ENCODE data around the gene STK10. TPM values are rescaled to one million over a fixed set of nuclear protein-coding genes. Genes with fewer than 3 reads are reported as not detected.

The STK10 gene
- polyA plus RNA-seq, 3 donors = 21.5 to 180 (median 47.4) TPM

- peaks cover 29 to 92% of the 10 kb centered on the region in 2 donors for H3K36me3 ChIP-seq (replicated peaks in 1 of 2; ENCODE audit: control insufficient read depth in 1 of 2, insufficient read depth in 2 of 2, low read length in 2 of 2)
- Mint-ChIP-seq H3K4me3 (no peak overlapping the region), H3K27me3 (ENCODE audit: low read depth in 3 of 3) (no peaks in the 10 kb centered on the region), H3K36me3 (peaks cover 57 to 71% of the 10 kb centered on the region in 2 donors), H3K9me3 (no peaks in the 10 kb centered on the region), H3K4me1 (peaks cover 63% of the 10 kb centered on the region), H3K27ac (peak overlapping the region in 5 of 7 donors; percentile 13 to 70 (median 63))
- intact Hi-C loops (cut with micrococcal nuclease) = no loop called here
- H3K27me3 ChIP-seq (ENCODE audit: control insufficient read depth in 2 of 2, insufficient read depth in 2 of 2, low read length in 2 of 2) = no peaks in the 10 kb centered on the region
- no peak for DNase-seq
- H4K20me1 ChIP-seq (ENCODE audit: insufficient read depth, low read length) = peaks cover 100% of the 10 kb centered on the region
- no peaks in the 10 kb centered on the region for H3K9me3 ChIP-seq (replicated peaks in 1 of 2; ENCODE audit: control insufficient read depth in 1 of 2, insufficient read depth in 1 of 2, low read length in 2 of 2)
- peaks cover 18 to 61% of the 10 kb centered on the region in 2 donors for H3K4me1 ChIP-seq (ENCODE audit: control insufficient read depth in 1 of 2, insufficient read depth in 2 of 2, low read length in 2 of 2)
- no peak overlapping the region for H3K9ac ChIP-seq (ENCODE audit: insufficient read depth, low read length, poor library complexity, severe bottlenecking)
- peaks cover 100% of the 10 kb centered on the region for H3K79me2 ChIP-seq (ENCODE audit: insufficient read depth, low read length)
- H3K4me3 ChIP-seq (replicated peaks in 1 of 3; ENCODE audit: low read depth in 2 of 3, low read length in 3 of 3) = no peak overlapping the region
- H3K4me2 ChIP-seq (replicated peaks; ENCODE audit: extremely low read depth, low read length, poor library complexity, severe bottlenecking) = no peak overlapping the region
- TF ChIP-seq CTCF (IDR thresholded peaks at IDR 0.05) = no peak
- no peak overlapping the region for H2AFZ ChIP-seq (ENCODE audit: insufficient read depth, low read depth, low read length, poor library complexity, severe bottlenecking)
- peak overlapping the region in 1 of 2 donors; percentile 20 for H3K27ac ChIP-seq (ENCODE audit: low read depth in 1 of 2, low read length in 2 of 2)
- WGBS (ENCODE audit: insufficient coverage) = 81% methylated on average over 12 of the region's 16 CpGs
These were observed 21.8 kb downstream of the STK10 start for GRCh38 chr5:172166030-172166826.

GRCh38 chr5:172165465-172165864 is 22.6 kb downstream of the STK10 start:
- 70% methylated on average over 4 of the region's 7 CpGs for WGBS (ENCODE audit: insufficient coverage)
- peaks cover 0 to under 1% (median 0%) of the 10 kb centered on the region in 3 donors for H3K27me3 Mint-ChIP-seq (ENCODE audit: low read depth in 3 of 3)
- Histone ChIP-seq H3K4me3 (replicated peaks in 1 of 3; ENCODE audit: low read depth in 2 of 3, low read length in 3 of 3) (no peak overlapping the region), H3K79me2 (ENCODE audit: insufficient read depth, low read length) (peaks cover 100% of the 10 kb centered on the region), H3K27ac (ENCODE audit: low read depth in 1 of 2, low read length in 2 of 2) (peak overlapping the region in 1 of 2 donors; percentile 20), H3K9ac (ENCODE audit: insufficient read depth, low read length, poor library complexity, severe bottlenecking) (no peak overlapping the region), H3K27me3 (ENCODE audit: control insufficient read depth in 2 of 2, insufficient read depth in 2 of 2, low read length in 2 of 2) (no peaks in the 10 kb centered on the region), H2AFZ (ENCODE audit: insufficient read depth, low read depth, low read length, poor library complexity, severe bottlenecking) (no peak overlapping the region), H3K9me3 (replicated peaks in 1 of 2; ENCODE audit: control insufficient read depth in 1 of 2, insufficient read depth in 1 of 2, low read length in 2 of 2) (no peaks in the 10 kb centered on the region), H3K4me2 (replicated peaks; ENCODE audit: extremely low read depth, low read length, poor library complexity, severe bottlenecking) (no peak overlapping the region), H3K4me1 (ENCODE audit: control insufficient read depth in 1 of 2, insufficient read depth in 2 of 2, low read length in 2 of 2) (peaks cover 20 to 63% of the 10 kb centered on the region in 2 donors), H4K20me1 (ENCODE audit: insufficient read depth, low read length) (peaks cover 100% of the 10 kb centered on the region), H3K36me3 (replicated peaks in 1 of 2; ENCODE audit: control insufficient read depth in 1 of 2, insufficient read depth in 2 of 2, low read length in 2 of 2) (peaks cover 22 to 85% of the 10 kb centered on the region in 2 donors)
- intact Hi-C loops (cut with micrococcal nuclease) = no loop called here
- H3K4me1 Mint-ChIP-seq = peaks cover 63% of the 10 kb centered on the region
- no peak overlapping the region for H3K4me3 Mint-ChIP-seq
- peaks cover 55 to 68% of the 10 kb centered on the region in 2 donors for H3K36me3 Mint-ChIP-seq
- no peak for DNase-seq
- TF ChIP-seq CTCF (IDR thresholded peaks at IDR 0.05) = no peak
- H3K27ac Mint-ChIP-seq = peak overlapping the region in 5 of 7 donors; percentile 24 to 81 (median 37)
- H3K9me3 Mint-ChIP-seq = no peaks in the 10 kb centered on the region
